GM21381 (cell line): ENCODE results near the gene CEP70.
"Not testable (repeated sequence)": the region's sequence is repeated elsewhere in the genome, so short reads cannot be mapped to it uniquely, and the experiment has no call there.

ENCODE experiments used
- ATAC-seq: cut with Tn5 transposase; IDR thresholded peaks from one replicate; pipeline ENCODE4 v1.9.1; 2021; ENCODE audit warnings: mild to moderate bottlenecking, moderate library complexity; ENCODE audit not compliant: unreplicated experiment

CEP70 gene

GRCh38 chr3:138455801-138456716, 138.0 kb downstream of the CEP70 start:
- ATAC-seq: no peak

- ATAC-seq: not testable (repeated sequence)
Measured at GRCh38 chr3:138453940-138454339, 140.1 kb downstream of the CEP70 start.

- ATAC-seq: no peak
Measured at GRCh38 chr3:138452436-138452835, 141.6 kb downstream of the CEP70 start.

- ATAC-seq: no peak
Measured at GRCh38 chr3:138451595-138452162, 142.4 kb downstream of the CEP70 start.

- no peak for ATAC-seq
Measured at GRCh38 chr3:138450704-138451424, 143.2 kb downstream of the CEP70 start.

GRCh38 chr3:138450181-138450580, 143.9 kb downstream of the CEP70 start:
- ATAC-seq: no peak

GRCh38 chr3:138449490-138449889, 144.6 kb downstream of the CEP70 start:
- ATAC-seq: no peak

GRCh38 chr3:138448631-138449030, 145.4 kb downstream of the CEP70 start:
- ATAC-seq: no peak

- ATAC-seq: no peak
Measured at GRCh38 chr3:138445654-138446053, 148.4 kb downstream of the CEP70 start.

GRCh38 chr3:138445236-138445635, 148.8 kb downstream of the CEP70 start:
- ATAC-seq: no peak
